ENCODE data around the gene PLPP3. TPM values are rescaled to one million over a fixed set of nuclear protein-coding genes. Genes with fewer than 3 reads are reported as not detected.

The PLPP3 gene
- polyA plus RNA-seq, 3 donors: 0.21 to 0.32 TPM; not detected in 1

GRCh38 chr1:56627019-56627635 is 47.8 kb upstream of the PLPP3 start:
- no peak overlapping the region for H3K27ac Mint-ChIP-seq
- no peak overlapping the region for H2AFZ ChIP-seq (ENCODE audit: insufficient read depth, low read depth, low read length, poor library complexity, severe bottlenecking)
- DNase-seq: no peak
- peaks cover 0 to 4% of the 10 kb centered on the region in 2 donors for H3K9me3 ChIP-seq (replicated peaks in 1 of 2; ENCODE audit: control insufficient read depth in 1 of 2, insufficient read depth in 1 of 2, low read length in 2 of 2)
- H3K4me3 ChIP-seq (replicated peaks in 1 of 3; ENCODE audit: low read depth in 2 of 3, low read length in 3 of 3): no peak overlapping the region
- intact Hi-C loops (cut with micrococcal nuclease): no loop called here
- H3K79me2 ChIP-seq (ENCODE audit: insufficient read depth, low read length): no peaks in the 10 kb centered on the region
- H3K4me1 ChIP-seq (ENCODE audit: control insufficient read depth in 1 of 2, insufficient read depth in 2 of 2, low read length in 2 of 2): no peaks in the 10 kb centered on the region
- TF ChIP-seq, protein P1, sequence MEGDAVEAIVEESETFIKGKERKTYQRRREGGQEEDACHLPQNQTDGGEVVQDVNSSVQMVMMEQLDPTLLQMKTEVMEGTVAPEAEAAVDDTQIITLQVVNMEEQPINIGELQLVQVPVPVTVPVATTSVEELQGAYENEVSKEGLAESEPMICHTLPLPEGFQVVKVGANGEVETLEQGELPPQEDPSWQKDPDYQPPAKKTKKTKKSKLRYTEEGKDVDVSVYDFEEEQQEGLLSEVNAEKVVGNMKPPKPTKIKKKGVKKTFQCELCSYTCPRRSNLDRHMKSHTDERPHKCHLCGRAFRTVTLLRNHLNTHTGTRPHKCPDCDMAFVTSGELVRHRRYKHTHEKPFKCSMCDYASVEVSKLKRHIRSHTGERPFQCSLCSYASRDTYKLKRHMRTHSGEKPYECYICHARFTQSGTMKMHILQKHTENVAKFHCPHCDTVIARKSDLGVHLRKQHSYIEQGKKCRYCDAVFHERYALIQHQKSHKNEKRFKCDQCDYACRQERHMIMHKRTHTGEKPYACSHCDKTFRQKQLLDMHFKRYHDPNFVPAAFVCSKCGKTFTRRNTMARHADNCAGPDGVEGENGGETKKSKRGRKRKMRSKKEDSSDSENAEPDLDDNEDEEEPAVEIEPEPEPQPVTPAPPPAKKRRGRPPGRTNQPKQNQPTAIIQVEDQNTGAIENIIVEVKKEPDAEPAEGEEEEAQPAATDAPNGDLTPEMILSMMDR (IDR thresholded peaks at IDR 0.05): no peak
- no peaks in the 10 kb centered on the region for H3K36me3 ChIP-seq (replicated peaks in 1 of 2; ENCODE audit: control insufficient read depth in 1 of 2, insufficient read depth in 2 of 2, low read length in 2 of 2)
- peaks cover 0 to 4% (median under 1%) of the 10 kb centered on the region in 7 donors for H3K9me3 Mint-ChIP-seq
- H3K9ac ChIP-seq (ENCODE audit: insufficient read depth, low read length, poor library complexity, severe bottlenecking): no peak overlapping the region
- H4K20me1 ChIP-seq (ENCODE audit: insufficient read depth, low read length): no peaks in the 10 kb centered on the region
- no peak overlapping the region for H3K27ac ChIP-seq (ENCODE audit: low read depth in 1 of 2, low read length in 2 of 2)
- no CpG with 5 or more reads among the region's 3 CpGs for WGBS (ENCODE audit: insufficient coverage)
- no peak overlapping the region for H3K4me2 ChIP-seq (replicated peaks; ENCODE audit: extremely low read depth, low read length, poor library complexity, severe bottlenecking)
- H3K27me3 ChIP-seq (ENCODE audit: control insufficient read depth in 2 of 2, insufficient read depth in 2 of 2, low read length in 2 of 2): no peaks in the 10 kb centered on the region
- H3K4me3 Mint-ChIP-seq: no peak overlapping the region
- H3K27me3 Mint-ChIP-seq (ENCODE audit: low read depth in 3 of 3): peaks cover 7 to 12% (median 8%) of the 10 kb centered on the region in 3 donors
- no peaks in the 10 kb centered on the region for H3K36me3 Mint-ChIP-seq
- peaks cover 4% of the 10 kb centered on the region for H3K4me1 Mint-ChIP-seq

DNA sequence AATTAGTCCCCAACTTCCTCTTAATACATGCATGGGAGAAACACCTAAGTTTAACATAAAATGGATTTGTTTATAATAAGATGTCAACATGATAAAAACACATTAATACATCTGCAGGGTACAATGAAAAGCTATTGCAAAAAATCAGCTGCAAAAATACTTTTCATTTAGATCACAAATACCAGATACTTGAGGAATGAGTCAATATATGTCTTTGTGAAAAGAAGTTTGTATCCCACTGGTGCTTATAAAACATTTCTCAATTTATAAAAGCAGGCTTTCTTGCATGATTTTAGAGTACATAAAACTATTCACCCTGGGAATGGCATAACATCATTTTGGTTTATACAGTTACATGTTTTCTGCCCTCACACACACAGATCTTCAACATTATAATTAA is 47.2 kb upstream of the PLPP3 start:
- DNase-seq: no peak
- peaks cover 4% of the 10 kb centered on the region for H3K4me1 Mint-ChIP-seq
- Histone ChIP-seq H3K9me3 (replicated peaks in 1 of 2; ENCODE audit: control insufficient read depth in 1 of 2, insufficient read depth in 1 of 2, low read length in 2 of 2) (peaks cover 0 to 4% of the 10 kb centered on the region in 2 donors), H3K4me3 (replicated peaks in 1 of 3; ENCODE audit: low read depth in 2 of 3, low read length in 3 of 3) (no peak overlapping the region), H2AFZ (ENCODE audit: insufficient read depth, low read depth, low read length, poor library complexity, severe bottlenecking) (no peak overlapping the region), H3K36me3 (replicated peaks in 1 of 2; ENCODE audit: control insufficient read depth in 1 of 2, insufficient read depth in 2 of 2, low read length in 2 of 2) (no peaks in the 10 kb centered on the region), H3K27ac (ENCODE audit: low read depth in 1 of 2, low read length in 2 of 2) (no peak overlapping the region), H3K4me1 (ENCODE audit: control insufficient read depth in 1 of 2, insufficient read depth in 2 of 2, low read length in 2 of 2) (no peaks in the 10 kb centered on the region), H3K79me2 (ENCODE audit: insufficient read depth, low read length) (no peaks in the 10 kb centered on the region), H4K20me1 (ENCODE audit: insufficient read depth, low read length) (no peaks in the 10 kb centered on the region), H3K4me2 (replicated peaks; ENCODE audit: extremely low read depth, low read length, poor library complexity, severe bottlenecking) (no peak overlapping the region), H3K9ac (ENCODE audit: insufficient read depth, low read length, poor library complexity, severe bottlenecking) (no peak overlapping the region), H3K27me3 (ENCODE audit: control insufficient read depth in 2 of 2, insufficient read depth in 2 of 2, low read length in 2 of 2) (no peaks in the 10 kb centered on the region)
- H3K27me3 Mint-ChIP-seq (ENCODE audit: low read depth in 3 of 3): peaks cover 7 to 12% (median 8%) of the 10 kb centered on the region in 3 donors
- no peaks in the 10 kb centered on the region for H3K36me3 Mint-ChIP-seq
- peaks cover 0 to 4% (median 3%) of the 10 kb centered on the region in 7 donors for H3K9me3 Mint-ChIP-seq
- intact Hi-C loops (cut with micrococcal nuclease): no loop called here
- H3K4me3 Mint-ChIP-seq: no peak overlapping the region
- TF ChIP-seq, protein P1 (IDR thresholded peaks at IDR 0.05): no peak
- H3K27ac Mint-ChIP-seq: no peak overlapping the region
